GM18870 (cell line): ENCODE measurements around the gene TSPAN18.

Source experiments
- ATAC-seq: cut with Tn5 transposase; IDR thresholded peaks from one replicate; pipeline ENCODE4 v1.9.1; 2021; ENCODE audit warnings: moderate library complexity; ENCODE audit not compliant: unreplicated experiment

TSPAN18 gene

GRCh38 chr11:44791316-44791925 is 64.7 kb downstream of the TSPAN18 start:
- ATAC-seq, result no peak

- ATAC-seq, result no peak
These were observed 65.4 kb downstream of the TSPAN18 start for GRCh38 chr11:44792171-44792570.

- ATAC-seq, result no peak
These were observed 66.8 kb downstream of the TSPAN18 start for GRCh38 chr11:44793350-44794090.

GRCh38 chr11:44795803-44796535 is 69.2 kb downstream of the TSPAN18 start:
- ATAC-seq, result no peak

GRCh38 chr11:44797051-44797450 is 70.3 kb downstream of the TSPAN18 start:
- ATAC-seq, result no peak

GRCh38 chr11:44797886-44798606 is 71.3 kb downstream of the TSPAN18 start:
- ATAC-seq, result no peak

GRCh38 chr11:44798607-44798972 is 71.8 kb downstream of the TSPAN18 start:
- no peak for ATAC-seq

- ATAC-seq, result no peak
These were observed 72.2 kb downstream of the TSPAN18 start for GRCh38 chr11:44799012-44799411.

GRCh38 chr11:44802347-44802746 is 75.6 kb downstream of the TSPAN18 start:
- no peak for ATAC-seq

- ATAC-seq, result no peak
These were observed 76.2 kb downstream of the TSPAN18 start for GRCh38 chr11:44803009-44803408.

- no peak for ATAC-seq
These were observed 78.0 kb downstream of the TSPAN18 start for GRCh38 chr11:44804449-44805437.

- no peak for ATAC-seq
These were observed 78.8 kb downstream of the TSPAN18 start for GRCh38 chr11:44805596-44805995.

- no peak for ATAC-seq
These were observed 81.4 kb downstream of the TSPAN18 start for GRCh38 chr11:44808053-44808753.

- ATAC-seq, result no peak
These were observed 82.5 kb downstream of the TSPAN18 start for GRCh38 chr11:44809283-44809682.

- no peak for ATAC-seq
These were observed 85.2 kb downstream of the TSPAN18 start for GRCh38 chr11:44811841-44812448.

GRCh38 chr11:44812971-44813370 is 86.2 kb downstream of the TSPAN18 start:
- ATAC-seq, result no peak

- ATAC-seq, result no peak
These were observed 86.6 kb downstream of the TSPAN18 start for GRCh38 chr11:44813401-44813800.

- ATAC-seq, result no peak
These were observed 88.3 kb downstream of the TSPAN18 start for GRCh38 chr11:44814881-44815592.
